Measurements from ENCODE around the gene SLC9C2. TPM values are rescaled to one million over a fixed set of nuclear protein-coding genes. Genes with fewer than 3 reads are reported as not detected.

Gene SLC9C2
- total RNA-seq, 1 experiment from 2014 or later: not detected

DNA sequence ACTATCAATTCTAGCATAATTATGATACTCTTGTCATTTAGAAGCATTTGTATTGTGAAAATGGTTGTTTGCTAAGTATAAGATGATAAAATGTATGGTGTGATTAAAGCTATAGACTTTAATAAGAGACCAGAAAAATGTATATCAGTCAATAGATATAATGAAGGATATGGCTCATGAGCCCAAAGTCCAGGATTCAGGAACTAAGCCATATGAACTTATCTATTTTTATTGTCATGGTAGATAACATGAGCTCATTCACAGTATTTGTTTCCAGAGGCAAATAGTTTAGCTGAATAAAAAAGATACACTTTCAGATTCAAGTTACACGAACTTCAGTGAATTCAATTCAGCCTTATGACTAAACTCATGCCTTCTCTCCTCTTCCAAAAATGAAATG, 93.1 kb downstream of the SLC9C2 start:
- ATAC-seq (no peak), DNase-seq (ENCODE audit: low spot score) (no peak)
- Mint-ChIP-seq H3K4me1 (peaks cover 31% of the 10 kb centered on the region), H3K36me3 (peaks cover 12% of the 10 kb centered on the region), H3K4me3 (no peak overlapping the region), H3K27ac (no peak overlapping the region), H3K27me3 (ENCODE audit: low read depth) (no peaks in the 10 kb centered on the region; the same call in 1 of the 2 replicates), H3K9me3 (peaks cover 22% of the 10 kb centered on the region)
- ChIA-PET POLR2A (no interaction called here), CTCF (no interaction called here)
- TF ChIP-seq, protein P1, sequence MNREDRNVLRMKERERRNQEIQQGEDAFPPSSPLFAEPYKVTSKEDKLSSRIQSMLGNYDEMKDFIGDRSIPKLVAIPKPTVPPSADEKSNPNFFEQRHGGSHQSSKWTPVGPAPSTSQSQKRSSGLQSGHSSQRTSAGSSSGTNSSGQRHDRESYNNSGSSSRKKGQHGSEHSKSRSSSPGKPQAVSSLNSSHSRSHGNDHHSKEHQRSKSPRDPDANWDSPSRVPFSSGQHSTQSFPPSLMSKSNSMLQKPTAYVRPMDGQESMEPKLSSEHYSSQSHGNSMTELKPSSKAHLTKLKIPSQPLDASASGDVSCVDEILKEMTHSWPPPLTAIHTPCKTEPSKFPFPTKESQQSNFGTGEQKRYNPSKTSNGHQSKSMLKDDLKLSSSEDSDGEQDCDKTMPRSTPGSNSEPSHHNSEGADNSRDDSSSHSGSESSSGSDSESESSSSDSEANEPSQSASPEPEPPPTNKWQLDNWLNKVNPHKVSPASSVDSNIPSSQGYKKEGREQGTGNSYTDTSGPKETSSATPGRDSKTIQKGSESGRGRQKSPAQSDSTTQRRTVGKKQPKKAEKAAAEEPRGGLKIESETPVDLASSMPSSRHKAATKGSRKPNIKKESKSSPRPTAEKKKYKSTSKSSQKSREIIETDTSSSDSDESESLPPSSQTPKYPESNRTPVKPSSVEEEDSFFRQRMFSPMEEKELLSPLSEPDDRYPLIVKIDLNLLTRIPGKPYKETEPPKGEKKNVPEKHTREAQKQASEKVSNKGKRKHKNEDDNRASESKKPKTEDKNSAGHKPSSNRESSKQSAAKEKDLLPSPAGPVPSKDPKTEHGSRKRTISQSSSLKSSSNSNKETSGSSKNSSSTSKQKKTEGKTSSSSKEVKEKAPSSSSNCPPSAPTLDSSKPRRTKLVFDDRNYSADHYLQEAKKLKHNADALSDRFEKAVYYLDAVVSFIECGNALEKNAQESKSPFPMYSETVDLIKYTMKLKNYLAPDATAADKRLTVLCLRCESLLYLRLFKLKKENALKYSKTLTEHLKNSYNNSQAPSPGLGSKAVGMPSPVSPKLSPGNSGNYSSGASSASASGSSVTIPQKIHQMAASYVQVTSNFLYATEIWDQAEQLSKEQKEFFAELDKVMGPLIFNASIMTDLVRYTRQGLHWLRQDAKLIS (CRISPR knock-in tag; IDR thresholded peaks at IDR 0.05; ENCODE audit: borderline replicate concordance): no peak

DNA sequence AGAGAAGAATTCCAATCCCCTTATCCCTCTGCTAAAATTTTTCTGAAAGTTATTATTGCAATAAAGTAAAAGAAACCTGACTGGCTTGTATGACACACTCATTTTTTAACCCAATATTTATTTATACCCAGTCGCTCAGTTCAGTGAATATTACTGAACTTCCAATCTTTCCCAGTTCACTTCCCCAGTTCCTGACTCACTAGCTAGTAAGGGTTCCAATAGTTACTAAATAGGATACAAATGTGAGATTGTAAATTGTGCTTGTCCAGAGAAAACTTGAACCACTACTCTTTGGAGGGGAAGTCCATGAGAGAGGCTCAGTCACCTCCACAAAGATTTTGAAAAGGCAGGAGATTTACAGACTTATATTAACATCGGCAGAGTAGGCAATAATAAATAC, 94.3 kb downstream of the SLC9C2 start:
- TF ChIP-seq, protein P2, sequence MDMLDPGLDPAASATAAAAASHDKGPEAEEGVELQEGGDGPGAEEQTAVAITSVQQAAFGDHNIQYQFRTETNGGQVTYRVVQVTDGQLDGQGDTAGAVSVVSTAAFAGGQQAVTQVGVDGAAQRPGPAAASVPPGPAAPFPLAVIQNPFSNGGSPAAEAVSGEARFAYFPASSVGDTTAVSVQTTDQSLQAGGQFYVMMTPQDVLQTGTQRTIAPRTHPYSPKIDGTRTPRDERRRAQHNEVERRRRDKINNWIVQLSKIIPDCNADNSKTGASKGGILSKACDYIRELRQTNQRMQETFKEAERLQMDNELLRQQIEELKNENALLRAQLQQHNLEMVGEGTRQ (CRISPR knock-in tag; IDR thresholded peaks at IDR 0.05): no peak
- TF ChIP-seq SOX15 (CRISPR knock-in tag; IDR thresholded peaks at IDR 0.05) (no peak), RELA (CRISPR knock-in tag; IDR thresholded peaks at IDR 0.05; ENCODE audit: borderline replicate concordance) (no peak), JUN (CRISPR knock-in tag; IDR thresholded peaks at IDR 0.05) (no peak), TCF7 (CRISPR knock-in tag; IDR thresholded peaks at IDR 0.05; ENCODE audit: low read depth) (no peak), PRRX2 (CRISPR knock-in tag; IDR thresholded peaks at IDR 0.05) (no peak), CREM (CRISPR knock-in tag; IDR thresholded peaks at IDR 0.05) (no peak)
- TF ChIP-seq, protein P3, sequence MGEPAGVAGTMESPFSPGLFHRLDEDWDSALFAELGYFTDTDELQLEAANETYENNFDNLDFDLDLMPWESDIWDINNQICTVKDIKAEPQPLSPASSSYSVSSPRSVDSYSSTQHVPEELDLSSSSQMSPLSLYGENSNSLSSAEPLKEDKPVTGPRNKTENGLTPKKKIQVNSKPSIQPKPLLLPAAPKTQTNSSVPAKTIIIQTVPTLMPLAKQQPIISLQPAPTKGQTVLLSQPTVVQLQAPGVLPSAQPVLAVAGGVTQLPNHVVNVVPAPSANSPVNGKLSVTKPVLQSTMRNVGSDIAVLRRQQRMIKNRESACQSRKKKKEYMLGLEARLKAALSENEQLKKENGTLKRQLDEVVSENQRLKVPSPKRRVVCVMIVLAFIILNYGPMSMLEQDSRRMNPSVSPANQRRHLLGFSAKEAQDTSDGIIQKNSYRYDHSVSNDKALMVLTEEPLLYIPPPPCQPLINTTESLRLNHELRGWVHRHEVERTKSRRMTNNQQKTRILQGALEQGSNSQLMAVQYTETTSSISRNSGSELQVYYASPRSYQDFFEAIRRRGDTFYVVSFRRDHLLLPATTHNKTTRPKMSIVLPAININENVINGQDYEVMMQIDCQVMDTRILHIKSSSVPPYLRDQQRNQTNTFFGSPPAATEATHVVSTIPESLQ (CRISPR knock-in tag; IDR thresholded peaks at IDR 0.05): no peak
- TF ChIP-seq, protein P4, sequence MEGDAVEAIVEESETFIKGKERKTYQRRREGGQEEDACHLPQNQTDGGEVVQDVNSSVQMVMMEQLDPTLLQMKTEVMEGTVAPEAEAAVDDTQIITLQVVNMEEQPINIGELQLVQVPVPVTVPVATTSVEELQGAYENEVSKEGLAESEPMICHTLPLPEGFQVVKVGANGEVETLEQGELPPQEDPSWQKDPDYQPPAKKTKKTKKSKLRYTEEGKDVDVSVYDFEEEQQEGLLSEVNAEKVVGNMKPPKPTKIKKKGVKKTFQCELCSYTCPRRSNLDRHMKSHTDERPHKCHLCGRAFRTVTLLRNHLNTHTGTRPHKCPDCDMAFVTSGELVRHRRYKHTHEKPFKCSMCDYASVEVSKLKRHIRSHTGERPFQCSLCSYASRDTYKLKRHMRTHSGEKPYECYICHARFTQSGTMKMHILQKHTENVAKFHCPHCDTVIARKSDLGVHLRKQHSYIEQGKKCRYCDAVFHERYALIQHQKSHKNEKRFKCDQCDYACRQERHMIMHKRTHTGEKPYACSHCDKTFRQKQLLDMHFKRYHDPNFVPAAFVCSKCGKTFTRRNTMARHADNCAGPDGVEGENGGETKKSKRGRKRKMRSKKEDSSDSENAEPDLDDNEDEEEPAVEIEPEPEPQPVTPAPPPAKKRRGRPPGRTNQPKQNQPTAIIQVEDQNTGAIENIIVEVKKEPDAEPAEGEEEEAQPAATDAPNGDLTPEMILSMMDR (IDR thresholded peaks at IDR 0.05): no peak
- ATAC-seq (no peak), DNase-seq (ENCODE audit: low spot score) (no peak)
- H3K9me3 Mint-ChIP-seq: peaks cover 12% of the 10 kb centered on the region
- ChIA-PET POLR2A (no interaction called here), CTCF (no interaction called here)
- H3K4me1 Mint-ChIP-seq: peaks cover 31% of the 10 kb centered on the region
- no peak overlapping the region for H3K4me3 Mint-ChIP-seq
- 0 out of 2 replicates have a peak overlapping the region, but pooled peaks have one; percentile 41 for H3K27ac Mint-ChIP-seq
- H3K27me3 Mint-ChIP-seq (ENCODE audit: low read depth): no peaks in the 10 kb centered on the region; the same call in 1 of the 2 replicates
- H3K36me3 Mint-ChIP-seq: peaks cover 2% of the 10 kb centered on the region

DNA sequence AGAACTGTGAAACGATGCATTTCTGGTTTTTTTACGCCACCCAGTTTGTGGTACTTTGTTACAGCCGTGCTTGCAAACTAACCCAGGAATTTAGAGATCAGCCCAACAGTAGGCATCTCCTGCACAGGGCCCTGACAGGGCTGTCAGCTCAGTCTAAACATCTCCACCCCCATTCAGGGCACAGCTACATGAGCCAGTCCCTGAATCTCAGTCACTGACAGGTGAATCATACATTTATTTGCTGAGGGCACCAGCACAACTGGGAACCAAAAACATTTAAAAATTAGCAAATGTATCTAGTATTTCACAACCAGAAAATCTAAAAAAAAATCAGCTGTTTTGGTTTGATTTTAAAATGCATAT, 95.0 kb downstream of the SLC9C2 start:
- Mint-ChIP-seq H3K27me3 (ENCODE audit: low read depth) (no peaks in the 10 kb centered on the region; the same call in 1 of the 2 replicates), H3K4me1 (peaks cover 34% of the 10 kb centered on the region), H3K9me3 (peaks cover 6% of the 10 kb centered on the region), H3K36me3 (no peaks in the 10 kb centered on the region), H3K4me3 (no peak overlapping the region), H3K27ac (peak overlapping the region; percentile 63; the same call in 1 of the 2 replicates)
- ChIA-PET POLR2A (interaction anchor here (1.1 kb wide), 1 partner anchor 31 kb away, joined by 4 read pairs; the partner anchor contains the start of gene PRDX6), CTCF (interaction anchor here (4.5 kb wide), 1 partner anchor 78 kb away, joined by 40 read pairs; no protein-coding TSS in a partner anchor)
- DNase-seq (ENCODE audit: low spot score) (no peak), ATAC-seq (peak; percentile 56)
- no peak for TF ChIP-seq RELA (CRISPR knock-in tag; IDR thresholded peaks at IDR 0.05; ENCODE audit: borderline replicate concordance)
- TF ChIP-seq GABPB1 (CRISPR knock-in tag; IDR thresholded peaks at IDR 0.05): no peak
- TF ChIP-seq, protein P4 (IDR thresholded peaks at IDR 0.05): no peak
- TF ChIP-seq, protein P5, sequence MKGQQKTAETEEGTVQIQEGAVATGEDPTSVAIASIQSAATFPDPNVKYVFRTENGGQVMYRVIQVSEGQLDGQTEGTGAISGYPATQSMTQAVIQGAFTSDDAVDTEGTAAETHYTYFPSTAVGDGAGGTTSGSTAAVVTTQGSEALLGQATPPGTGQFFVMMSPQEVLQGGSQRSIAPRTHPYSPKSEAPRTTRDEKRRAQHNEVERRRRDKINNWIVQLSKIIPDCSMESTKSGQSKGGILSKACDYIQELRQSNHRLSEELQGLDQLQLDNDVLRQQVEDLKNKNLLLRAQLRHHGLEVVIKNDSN (CRISPR knock-in tag; IDR thresholded peaks at IDR 0.05): no peak
- TF ChIP-seq, protein P6, sequence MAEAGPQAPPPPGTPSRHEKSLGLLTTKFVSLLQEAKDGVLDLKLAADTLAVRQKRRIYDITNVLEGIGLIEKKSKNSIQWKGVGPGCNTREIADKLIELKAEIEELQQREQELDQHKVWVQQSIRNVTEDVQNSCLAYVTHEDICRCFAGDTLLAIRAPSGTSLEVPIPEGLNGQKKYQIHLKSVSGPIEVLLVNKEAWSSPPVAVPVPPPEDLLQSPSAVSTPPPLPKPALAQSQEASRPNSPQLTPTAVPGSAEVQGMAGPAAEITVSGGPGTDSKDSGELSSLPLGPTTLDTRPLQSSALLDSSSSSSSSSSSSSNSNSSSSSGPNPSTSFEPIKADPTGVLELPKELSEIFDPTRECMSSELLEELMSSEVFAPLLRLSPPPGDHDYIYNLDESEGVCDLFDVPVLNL (CRISPR knock-in tag; IDR thresholded peaks at IDR 0.05; ENCODE audit: borderline replicate concordance, low read depth): no peak
- TF ChIP-seq OVOL2 (CRISPR knock-in tag; IDR thresholded peaks at IDR 0.05; ENCODE audit: borderline replicate concordance): no peak
- TF ChIP-seq GRHL2 (CRISPR knock-in tag; IDR thresholded peaks at IDR 0.05; ENCODE audit: insufficient replicate concordance, severe bottlenecking): no peak
- no peak for TF ChIP-seq NFYB (CRISPR knock-in tag; conservative IDR thresholded peaks at IDR 0.05; ENCODE audit: low read depth)
- TF ChIP-seq ZNF416 (CRISPR knock-in tag; IDR thresholded peaks at IDR 0.05): no peak
